Upper lobe of left lung (tissue), 6 donors: ENCODE results near the gene SLC17A3. TPM values are rescaled to one million over a fixed set of nuclear protein-coding genes. Genes with fewer than 3 reads are reported as not detected.

Experiments used
- ATAC-seq, 2 donors: fragments of 200-7000 bp; cut with Tn5 transposase; one replicate each; pipeline ENCODE4 v1.9.1; 2022; ENCODE audit warnings: mild to moderate bottlenecking in 2 of 2, moderate library complexity in 2 of 2; ENCODE audit not compliant: low FRiP score in 2 of 2
- DNase-seq, 2 donors: peaks; one replicate each; pipeline ENCODE4 v3.0.0-alpha.2; 2019 to 2020
- H3K27ac ChIP-seq, 4 donors: fragments of 200-600 bp; sonication (generic); one replicate each; pipeline ENCODE4 v1.5.1; 2016 to 2019
- H3K27me3 ChIP-seq, 4 donors: fragments of 200-600 bp; sonication (generic); one replicate each; pipeline ENCODE4 v1.5.1; 2017 to 2019
- H3K36me3 ChIP-seq, 4 donors: fragments of 200-600 bp; sonication (generic); one replicate each; pipeline ENCODE4 v1.5.1; 2016 to 2019
- H3K4me1 ChIP-seq, 4 donors: fragments of 200-600 bp; sonication (generic); one replicate each; pipeline ENCODE4 v1.5.1; 2018 to 2019
- H3K4me3 ChIP-seq, 4 donors: fragments of 200-600 bp; sonication (generic); one replicate each; pipeline ENCODE4 v1.5.1; 2017 to 2019; ENCODE audit warnings: mild to moderate bottlenecking in 2 of 4, moderate library complexity in 1 of 4
- H3K9me3 ChIP-seq, 4 donors: fragments of 200-600 bp; sonication (generic); one replicate each; pipeline ENCODE4 v1.5.1; 2018 to 2019
- CTCF ChIP-seq, 6 experiments: fragments of 450-650 bp in 4 of 6; fragments of 200-600 bp in 2 of 6; sonication (generic) in 2 of 6; IDR thresholded peaks; one replicate each; pipeline ENCODE4 v1.5.1; 2016 to 2019; ENCODE audit warnings: antibody characterized with exemption in 6 of 6
- EP300 ChIP-seq, 4 donors: sonication (generic); formaldehyde crosslinking; IDR thresholded peaks; one replicate each; pipeline ENCODE4 v1.5.1; 2017; ENCODE audit warnings: antibody characterized with exemption in 4 of 4, control low read depth in 2 of 4
- POLR2A ChIP-seq, 4 donors: fragments of 450-650 bp; IDR thresholded peaks; one replicate each; pipeline ENCODE4 v1.5.1; 2016 to 2017; ENCODE audit warnings: antibody characterized with exemption in 4 of 4, mild to moderate bottlenecking in 2 of 4
- POLR2AphosphoS5 ChIP-seq, 2 donors: sonication (generic); formaldehyde crosslinking; IDR thresholded peaks; one replicate each; pipeline ENCODE4 v1.5.1; 2017; ENCODE audit warnings: antibody characterized with exemption in 2 of 2
- WGBS, 2 donors: methylation state at CpG; one replicate each; pipeline ENCODE4 v1.1.5; 2017 to 2018; 5-methylcytosine and 5-hydroxymethylcytosine counted together
- total RNA-seq, 6 donors: library from RNA; depleted of rRNA in 4 of 6; stranded (reverse); fragments of >200 nt in 4 of 6; gene quantifications; one replicate each; pipeline versions ENCODE4 v1.1.0 to v1.2.1, GENCODE V29; 2016 to 2021
- donor health status: DM: no; HTN: no; CAD: no; lungs with moderate emphysema.
- donor health status: DM: no; HTN: yes; CAD: no; lungs with severe emphysema.

SLC17A3 gene
- total RNA-seq, 6 donors from 2014 or later, result 0.40 TPM; not detected in 5

- no peaks in the 10 kb centered on the region for H3K9me3 ChIP-seq
- H3K36me3 ChIP-seq, result no peaks in the 10 kb centered on the region
- H3K27ac ChIP-seq, result no peak overlapping the region
- WGBS, 2 donors, result 92 to 95% methylated on average over 3 of the region's 3 CpGs
- ATAC-seq, result no peak
- H3K4me1 ChIP-seq, result no peaks in the 10 kb centered on the region
- DNase-seq, result no peak
- no peak overlapping the region for H3K4me3 ChIP-seq
- TF ChIP-seq POLR2A (IDR thresholded peaks at IDR 0.05) (no peak), POLR2AphosphoS5 (IDR thresholded peaks at IDR 0.05) (no peak), EP300 (IDR thresholded peaks at IDR 0.05) (no peak), CTCF (IDR thresholded peaks at IDR 0.05) (no peak)
- no peaks in the 10 kb centered on the region for H3K27me3 ChIP-seq
Measured at GRCh38 chr6:25875926-25876602, 2.0 kb upstream of the SLC17A3 start.

GRCh38 chr6:25875563-25875905, 1.5 kb upstream of the SLC17A3 start:
- DNase-seq (no peak), ATAC-seq (no peak)
- Histone ChIP-seq H3K4me3 (no peak overlapping the region), H3K4me1 (no peaks in the 10 kb centered on the region), H3K36me3 (no peaks in the 10 kb centered on the region), H3K27ac (no peak overlapping the region), H3K27me3 (no peaks in the 10 kb centered on the region), H3K9me3 (no peaks in the 10 kb centered on the region)
- WGBS, 2 donors, result 68 to 77% methylated on average over 3 of the region's 3 CpGs
- TF ChIP-seq EP300 (IDR thresholded peaks at IDR 0.05) (no peak), POLR2AphosphoS5 (IDR thresholded peaks at IDR 0.05) (no peak), CTCF (IDR thresholded peaks at IDR 0.05) (no peak), POLR2A (IDR thresholded peaks at IDR 0.05) (no peak)

GRCh38 chr6:25874822-25875562, 949 bp upstream of the SLC17A3 start:
- TF ChIP-seq CTCF (IDR thresholded peaks at IDR 0.05) (no peak), POLR2AphosphoS5 (IDR thresholded peaks at IDR 0.05) (no peak), POLR2A (IDR thresholded peaks at IDR 0.05) (no peak), EP300 (IDR thresholded peaks at IDR 0.05) (no peak)
- no peak for ATAC-seq
- DNase-seq, result no peak
- Histone ChIP-seq H3K4me1 (no peaks in the 10 kb centered on the region), H3K9me3 (no peaks in the 10 kb centered on the region), H3K4me3 (no peak overlapping the region), H3K36me3 (no peaks in the 10 kb centered on the region), H3K27me3 (no peaks in the 10 kb centered on the region), H3K27ac (no peak overlapping the region)
- WGBS, 2 donors, result 76 to 78% methylated on average over 3 of the region's 3 CpGs

- 100% methylated on average over 1 of the region's 1 CpG for WGBS, 2 donors
- H3K36me3 ChIP-seq, result no peaks in the 10 kb centered on the region
- H3K4me1 ChIP-seq, result no peaks in the 10 kb centered on the region
- no peaks in the 10 kb centered on the region for H3K9me3 ChIP-seq
- H3K27me3 ChIP-seq, result no peaks in the 10 kb centered on the region
- DNase-seq, result no peak
- TF ChIP-seq CTCF (IDR thresholded peaks at IDR 0.05) (no peak), POLR2A (IDR thresholded peaks at IDR 0.05) (no peak), POLR2AphosphoS5 (IDR thresholded peaks at IDR 0.05) (no peak), EP300 (IDR thresholded peaks at IDR 0.05) (no peak)
- no peak for ATAC-seq
- H3K27ac ChIP-seq, result no peak overlapping the region
- no peak overlapping the region for H3K4me3 ChIP-seq
Measured at GRCh38 chr6:25872814-25873213, 1.2 kb downstream of the SLC17A3 start.
